Loucy (cell line): ENCODE results near the gene GABRB2.

Experiments
- H2AFZ ChIP-seq: fragments of 200-600 bp; sonication (generic); 2 replicates; pipeline ENCODE4 v1.6.0; 2016; ENCODE audit warnings: antibody characterized with exemption, mild to moderate bottlenecking, low read length, moderate library complexity
- H3F3A ChIP-seq: fragments of 200-600 bp; 2 replicates; pipeline ENCODE4 v1.6.0; 2016; ENCODE audit warnings: antibody characterized with exemption, low read depth, mild to moderate bottlenecking
- H3K27me3 ChIP-seq: fragments of 200-600 bp; sonication (generic); 2 replicates; pipeline ENCODE4 v1.6.1; 2014; ENCODE audit warnings: low read length, mild to moderate bottlenecking; ENCODE audit not compliant: insufficient read depth, poor library complexity, severe bottlenecking
- H3K36me3 ChIP-seq: fragments of 200-600 bp; sonication (generic); 2 replicates; pipeline ENCODE4 v1.6.1; 2016; ENCODE audit warnings: low read length; ENCODE audit not compliant: insufficient read depth
- H3K4me1 ChIP-seq: fragments of 200-600 bp; sonication (generic); 2 replicates; pipeline ENCODE4 v1.5.1; 2014; ENCODE audit warnings: low read length, mild to moderate bottlenecking; ENCODE audit not compliant: insufficient read depth, poor library complexity, severe bottlenecking
- H3K4me2 ChIP-seq: fragments of 200-600 bp; sonication (generic); 2 replicates; pipeline ENCODE4 v1.6.0; 2014; ENCODE audit warnings: antibody characterized with exemption, low read length, low read depth, mild to moderate bottlenecking; ENCODE audit not compliant: poor library complexity, severe bottlenecking
- H3K4me3 ChIP-seq: fragments of 200-600 bp; sonication (generic); 2 replicates; pipeline ENCODE4 v1.5.1; 2014; ENCODE audit warnings: low read length, mild to moderate bottlenecking, mixed read lengths; ENCODE audit not compliant: poor library complexity, severe bottlenecking
- H3K79me2 ChIP-seq: fragments of 200-600 bp; sonication (generic); 2 replicates; pipeline ENCODE4 v1.6.1; 2014; ENCODE audit warnings: low read length; ENCODE audit not compliant: insufficient read depth
- H3K9ac ChIP-seq: fragments of 200-600 bp; sonication (generic); 2 replicates; pipeline ENCODE4 v1.6.0; 2014; ENCODE audit warnings: mild to moderate bottlenecking, low read depth, low read length, moderate library complexity; ENCODE audit not compliant: poor library complexity, severe bottlenecking
- H3K9me2 ChIP-seq: fragments of 200-600 bp; sonication (generic); replicated peaks from 2 replicates; pipeline ENCODE4 v1.6.1; 2016; ENCODE audit warnings: low read depth, low read length, mixed read lengths
- H3K9me3 ChIP-seq: fragments of 200-600 bp; sonication (generic); 2 replicates; pipeline ENCODE4 v1.6.1; 2014; ENCODE audit warnings: mild to moderate bottlenecking, antibody characterized with exemption, low read length, low read depth; ENCODE audit not compliant: insufficient read depth
- H4K20me1 ChIP-seq: fragments of 200-600 bp; sonication (generic); 2 replicates; pipeline ENCODE4 v1.6.0; 2014; ENCODE audit warnings: antibody characterized with exemption, low read length, mild to moderate bottlenecking; ENCODE audit not compliant: insufficient read depth, poor library complexity, severe bottlenecking
- EZH2phosphoT487 ChIP-seq: fragments of 200-600 bp; IDR thresholded peaks from 2 replicates; pipeline ENCODE4 v1.6.1; 2018; ENCODE audit warnings: antibody characterized with exemption, mild to moderate bottlenecking, moderate library complexity, borderline replicate concordance
- TF ChIP-seq, protein P1 (sequence below): fragments of 200-600 bp; sonication (generic); conservative IDR thresholded peaks from 2 replicates; pipeline ENCODE4 v1.5.1; 2014; ENCODE audit warnings: mild to moderate bottlenecking, antibody characterized with exemption, low read length

Gene GABRB2

DNA sequence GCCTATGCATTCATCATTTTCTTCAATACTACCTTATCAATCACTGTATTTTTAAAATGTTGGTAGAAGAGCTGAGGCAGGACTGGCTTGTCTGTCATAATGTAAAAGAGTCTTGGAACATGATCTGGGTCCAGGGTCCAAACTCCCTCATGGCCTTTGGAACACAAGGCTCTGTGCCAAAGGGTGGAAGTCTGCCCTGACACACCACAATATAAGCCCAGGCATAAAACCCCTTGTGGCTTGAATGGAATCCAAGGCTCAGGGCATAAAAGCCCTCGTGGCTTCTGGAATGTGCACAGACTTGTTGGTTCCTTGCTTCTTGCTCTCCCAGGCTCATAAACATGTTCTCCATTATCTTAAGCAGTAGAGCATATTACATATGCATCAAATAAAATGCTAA lies 48.0 kb downstream of the GABRB2 start:
- no peak overlapping the region for H3K4me2 ChIP-seq
- H3K9ac ChIP-seq: no peak overlapping the region
- H3K4me3 ChIP-seq: no peak overlapping the region
- H3K27me3 ChIP-seq: no peaks in the 10 kb centered on the region
- H2AFZ ChIP-seq: no peak overlapping the region
- no peak for TF ChIP-seq EZH2phosphoT487
- TF ChIP-seq, protein P1, sequence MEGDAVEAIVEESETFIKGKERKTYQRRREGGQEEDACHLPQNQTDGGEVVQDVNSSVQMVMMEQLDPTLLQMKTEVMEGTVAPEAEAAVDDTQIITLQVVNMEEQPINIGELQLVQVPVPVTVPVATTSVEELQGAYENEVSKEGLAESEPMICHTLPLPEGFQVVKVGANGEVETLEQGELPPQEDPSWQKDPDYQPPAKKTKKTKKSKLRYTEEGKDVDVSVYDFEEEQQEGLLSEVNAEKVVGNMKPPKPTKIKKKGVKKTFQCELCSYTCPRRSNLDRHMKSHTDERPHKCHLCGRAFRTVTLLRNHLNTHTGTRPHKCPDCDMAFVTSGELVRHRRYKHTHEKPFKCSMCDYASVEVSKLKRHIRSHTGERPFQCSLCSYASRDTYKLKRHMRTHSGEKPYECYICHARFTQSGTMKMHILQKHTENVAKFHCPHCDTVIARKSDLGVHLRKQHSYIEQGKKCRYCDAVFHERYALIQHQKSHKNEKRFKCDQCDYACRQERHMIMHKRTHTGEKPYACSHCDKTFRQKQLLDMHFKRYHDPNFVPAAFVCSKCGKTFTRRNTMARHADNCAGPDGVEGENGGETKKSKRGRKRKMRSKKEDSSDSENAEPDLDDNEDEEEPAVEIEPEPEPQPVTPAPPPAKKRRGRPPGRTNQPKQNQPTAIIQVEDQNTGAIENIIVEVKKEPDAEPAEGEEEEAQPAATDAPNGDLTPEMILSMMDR: no peak
- no peaks in the 10 kb centered on the region for H4K20me1 ChIP-seq
- no peaks in the 10 kb centered on the region for H3K36me3 ChIP-seq
- H3K79me2 ChIP-seq: no peaks in the 10 kb centered on the region
- H3K9me3 ChIP-seq: no peaks in the 10 kb centered on the region
- H3F3A ChIP-seq: no peaks in the 10 kb centered on the region
- no peaks in the 10 kb centered on the region for H3K4me1 ChIP-seq
- no peaks in the 10 kb centered on the region for H3K9me2 ChIP-seq

DNA sequence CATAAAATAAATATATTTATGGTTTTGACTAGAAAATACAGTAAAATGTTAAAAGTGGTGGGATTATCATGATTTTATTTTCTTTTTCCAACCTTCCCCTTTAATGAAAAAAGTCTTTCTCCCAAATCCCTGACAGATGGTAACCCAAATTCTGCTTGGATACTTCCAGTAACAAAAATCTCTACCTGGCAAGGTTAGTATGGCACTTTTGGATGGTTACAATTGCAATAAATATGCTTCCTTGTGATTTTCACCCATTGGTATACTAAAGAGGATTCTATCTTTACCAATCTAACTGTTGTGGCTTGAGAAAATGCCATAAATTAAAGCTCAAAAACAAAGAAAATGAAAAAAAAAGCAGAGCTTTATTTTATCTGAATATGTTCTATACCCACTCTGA lies 62.8 kb downstream of the GABRB2 start:
- no peak for TF ChIP-seq EZH2phosphoT487
- TF ChIP-seq, protein P1: no peak
- no peaks in the 10 kb centered on the region for H3K9me3 ChIP-seq
- no peaks in the 10 kb centered on the region for H3K79me2 ChIP-seq
- no peak overlapping the region for H3K4me2 ChIP-seq
- no peaks in the 10 kb centered on the region for H3K36me3 ChIP-seq
- H3K9me2 ChIP-seq: no peaks in the 10 kb centered on the region
- H2AFZ ChIP-seq: no peak overlapping the region
- no peaks in the 10 kb centered on the region for H4K20me1 ChIP-seq
- no peaks in the 10 kb centered on the region for H3F3A ChIP-seq
- H3K9ac ChIP-seq: no peak overlapping the region
- H3K4me3 ChIP-seq: no peak overlapping the region
- H3K4me1 ChIP-seq: no peaks in the 10 kb centered on the region
- H3K27me3 ChIP-seq: no peaks in the 10 kb centered on the region

DNA sequence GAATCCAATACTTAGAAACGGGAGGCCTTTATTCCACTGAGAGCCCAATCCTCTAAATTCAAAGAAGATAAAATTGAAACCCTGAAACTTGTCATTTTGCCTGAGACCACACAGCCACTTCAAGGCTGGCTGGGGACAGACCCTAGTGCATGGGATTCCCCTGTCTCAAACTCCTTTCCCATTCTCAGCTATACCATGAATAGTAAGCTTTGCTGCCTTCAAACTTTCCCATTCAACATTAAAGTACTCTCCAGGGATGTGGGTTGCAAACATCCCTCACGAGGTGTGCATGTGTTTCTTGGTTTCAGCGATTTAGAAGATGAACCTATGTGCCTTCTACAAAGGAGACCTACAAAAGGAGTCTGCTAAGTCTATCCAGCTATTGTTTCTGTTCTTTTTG lies 64.6 kb downstream of the GABRB2 start:
- no peaks in the 10 kb centered on the region for H3K9me2 ChIP-seq
- no peaks in the 10 kb centered on the region for H3K9me3 ChIP-seq
- no peak overlapping the region for H3K4me2 ChIP-seq
- no peaks in the 10 kb centered on the region for H3K27me3 ChIP-seq
- H3K4me3 ChIP-seq: no peak overlapping the region
- H3K36me3 ChIP-seq: no peaks in the 10 kb centered on the region
- no peaks in the 10 kb centered on the region for H4K20me1 ChIP-seq
- no peak overlapping the region for H2AFZ ChIP-seq
- H3K9ac ChIP-seq: no peak overlapping the region
- H3F3A ChIP-seq: no peaks in the 10 kb centered on the region
- TF ChIP-seq, protein P1: no peak
- TF ChIP-seq EZH2phosphoT487: no peak
- no peaks in the 10 kb centered on the region for H3K79me2 ChIP-seq
- H3K4me1 ChIP-seq: no peaks in the 10 kb centered on the region
